Astrocyte (in vitro differentiated cells and primary cell): ENCODE measurements around the gene CALHM2. TPM values are rescaled to one million over a fixed set of nuclear protein-coding genes. Genes with fewer than 3 reads are reported as not detected.

ENCODE experiments used
- DNase-seq: peaks from one replicate; pipeline ENCODE4 v3.0.0-alpha.2; 2010; ENCODE audit warnings: low read depth
- FAIRE-seq: peaks from 2 replicates; lab custom pipeline; 2011; peaks lifted over from hg19 to GRCh38; lab: Jason Lieb, UNC
- H2AFZ ChIP-seq: 2 replicates; pipeline ENCODE4 v1.6.0; 2012; ENCODE audit warnings: low read depth, low read length, inconsistent platforms
- H3K27ac ChIP-seq: 2 replicates; pipeline ENCODE4 v1.5.1; 2011; ENCODE audit warnings: low read depth, low read length, inconsistent platforms
- H3K27me3 ChIP-seq: 2 replicates; pipeline ENCODE4 v1.6.0; 2011; ENCODE audit warnings: low read length, inconsistent platforms; ENCODE audit not compliant: insufficient read depth
- H3K36me3 ChIP-seq: 2 replicates; pipeline ENCODE4 v1.5.1; 2011; ENCODE audit warnings: low read length, inconsistent platforms; ENCODE audit not compliant: insufficient read depth
- H3K4me1 ChIP-seq: 2 replicates; pipeline ENCODE4 v1.5.1; 2011; ENCODE audit warnings: low read length, inconsistent platforms; ENCODE audit not compliant: insufficient read depth
- H3K4me2 ChIP-seq: 2 replicates; pipeline ENCODE4 v1.6.0; 2012; ENCODE audit warnings: low read length, inconsistent platforms
- H3K4me3 ChIP-seq: 2 replicates; pipeline ENCODE4 v1.5.1; 2011; ENCODE audit warnings: low read depth, mild to moderate bottlenecking, low read length, inconsistent platforms; ENCODE audit not compliant: insufficient read depth
- H3K79me2 ChIP-seq: 2 replicates; pipeline ENCODE4 v1.6.0; 2012; ENCODE audit warnings: mild to moderate bottlenecking, low read length, inconsistent platforms; ENCODE audit not compliant: insufficient read depth
- H3K9ac ChIP-seq: 2 replicates; pipeline ENCODE4 v1.6.0; 2012; ENCODE audit warnings: mild to moderate bottlenecking, low read length, inconsistent platforms
- H3K9me3 ChIP-seq: 2 replicates; pipeline ENCODE4 v1.5.1; 2012; ENCODE audit warnings: low read depth, mild to moderate bottlenecking, low read length, inconsistent platforms; ENCODE audit not compliant: insufficient read depth
- H4K20me1 ChIP-seq: 2 replicates; pipeline ENCODE4 v1.6.0; 2012; ENCODE audit warnings: low read length, inconsistent platforms; ENCODE audit not compliant: insufficient read depth
- H3K27ac Mint-ChIP-seq: one replicate; pipeline ENCODE4 v1.8.0; 2021; ENCODE audit warnings: mild to moderate bottlenecking, mixed read lengths; ENCODE audit not compliant: unreplicated experiment
- H3K27me3 Mint-ChIP-seq: one replicate; pipeline ENCODE4 v1.8.0; 2021; ENCODE audit warnings: low read depth, mixed read lengths; ENCODE audit not compliant: unreplicated experiment
- H3K36me3 Mint-ChIP-seq: one replicate; pipeline ENCODE4 v1.8.0; 2021; ENCODE audit warnings: low read depth, mixed read lengths; ENCODE audit not compliant: unreplicated experiment
- H3K4me1 Mint-ChIP-seq: one replicate; pipeline ENCODE4 v1.8.0; 2021; ENCODE audit warnings: low read depth, mixed read lengths; ENCODE audit not compliant: unreplicated experiment
- H3K4me3 Mint-ChIP-seq: one replicate; pipeline ENCODE4 v1.8.0; 2021; ENCODE audit warnings: mild to moderate bottlenecking, moderate library complexity, mixed read lengths; ENCODE audit not compliant: unreplicated experiment
- H3K9me3 Mint-ChIP-seq: one replicate; pipeline ENCODE4 v1.8.0; 2021; ENCODE audit warnings: mild to moderate bottlenecking, mixed read lengths; ENCODE audit not compliant: unreplicated experiment
- EZH2 ChIP-seq: IDR thresholded peaks from 2 replicates; pipeline ENCODE4 v1.6.1; 2012; ENCODE audit warnings: mild to moderate bottlenecking, low read length, inconsistent platforms; ENCODE audit not compliant: insufficient read depth
- total RNA-seq: library from RNA; stranded (reverse); gene quantifications from 2 replicates; pipeline ENCODE4 v1.2.1, GENCODE V29; 2021
- TF ChIP-seq, protein P1 (sequence below): IDR thresholded peaks from 2 replicates; pipeline ENCODE4 v1.5.1; 2011; ENCODE audit warnings: low read depth, mild to moderate bottlenecking, inconsistent platforms, low read length, moderate library complexity; ENCODE audit not compliant: insufficient read depth

Gene CALHM2
- total RNA-seq, 1 donor from 2014 or later, result 1.2 TPM

DNA sequence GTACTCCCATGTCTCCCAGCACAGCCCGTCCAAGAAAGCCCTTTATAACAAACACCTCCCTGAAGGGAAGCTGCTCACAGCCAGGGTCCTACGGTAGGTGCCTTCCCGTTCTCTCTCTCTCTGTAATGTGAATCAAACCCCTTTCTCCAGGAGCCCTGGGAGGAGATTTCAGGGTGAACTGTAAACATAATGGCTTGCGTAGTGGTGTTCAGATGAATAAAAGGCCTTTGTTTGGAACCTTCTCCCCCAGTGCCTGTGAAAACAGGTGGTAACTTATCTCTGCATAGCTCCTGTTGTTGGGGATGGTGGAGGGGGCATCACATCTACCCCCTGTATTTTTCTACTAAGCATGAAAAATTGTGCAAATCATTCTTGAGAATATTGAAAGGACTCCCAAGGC lies 12.4 kb downstream of the CALHM2 start:
- peaks cover 18% of the 10 kb centered on the region for H3K4me1 ChIP-seq
- no peak for DNase-seq
- H4K20me1 ChIP-seq, result peaks cover 54% of the 10 kb centered on the region
- no peak overlapping the region for H3K9ac ChIP-seq
- no peak overlapping the region for H3K27ac ChIP-seq
- no peaks in the 10 kb centered on the region for H3K27me3 ChIP-seq
- H3K4me3 ChIP-seq, result no peak overlapping the region
- peak overlapping the region; percentile 41 for H3K27ac Mint-ChIP-seq
- no peak for FAIRE-seq
- H3K4me2 ChIP-seq, result no peak overlapping the region
- H3K36me3 ChIP-seq, result peaks cover 63% of the 10 kb centered on the region
- no peaks in the 10 kb centered on the region for H3K27me3 Mint-ChIP-seq
- H3K4me3 Mint-ChIP-seq, result no peak overlapping the region
- H2AFZ ChIP-seq, result no peak overlapping the region
- peaks cover 50% of the 10 kb centered on the region for H3K36me3 Mint-ChIP-seq
- TF ChIP-seq, protein P1, sequence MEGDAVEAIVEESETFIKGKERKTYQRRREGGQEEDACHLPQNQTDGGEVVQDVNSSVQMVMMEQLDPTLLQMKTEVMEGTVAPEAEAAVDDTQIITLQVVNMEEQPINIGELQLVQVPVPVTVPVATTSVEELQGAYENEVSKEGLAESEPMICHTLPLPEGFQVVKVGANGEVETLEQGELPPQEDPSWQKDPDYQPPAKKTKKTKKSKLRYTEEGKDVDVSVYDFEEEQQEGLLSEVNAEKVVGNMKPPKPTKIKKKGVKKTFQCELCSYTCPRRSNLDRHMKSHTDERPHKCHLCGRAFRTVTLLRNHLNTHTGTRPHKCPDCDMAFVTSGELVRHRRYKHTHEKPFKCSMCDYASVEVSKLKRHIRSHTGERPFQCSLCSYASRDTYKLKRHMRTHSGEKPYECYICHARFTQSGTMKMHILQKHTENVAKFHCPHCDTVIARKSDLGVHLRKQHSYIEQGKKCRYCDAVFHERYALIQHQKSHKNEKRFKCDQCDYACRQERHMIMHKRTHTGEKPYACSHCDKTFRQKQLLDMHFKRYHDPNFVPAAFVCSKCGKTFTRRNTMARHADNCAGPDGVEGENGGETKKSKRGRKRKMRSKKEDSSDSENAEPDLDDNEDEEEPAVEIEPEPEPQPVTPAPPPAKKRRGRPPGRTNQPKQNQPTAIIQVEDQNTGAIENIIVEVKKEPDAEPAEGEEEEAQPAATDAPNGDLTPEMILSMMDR, result no peak
- TF ChIP-seq EZH2, result no peak
- no peaks in the 10 kb centered on the region for H3K9me3 ChIP-seq
- H3K4me1 Mint-ChIP-seq, result peaks cover 30% of the 10 kb centered on the region
- no peaks in the 10 kb centered on the region for H3K79me2 ChIP-seq
- no peaks in the 10 kb centered on the region for H3K9me3 Mint-ChIP-seq

DNA sequence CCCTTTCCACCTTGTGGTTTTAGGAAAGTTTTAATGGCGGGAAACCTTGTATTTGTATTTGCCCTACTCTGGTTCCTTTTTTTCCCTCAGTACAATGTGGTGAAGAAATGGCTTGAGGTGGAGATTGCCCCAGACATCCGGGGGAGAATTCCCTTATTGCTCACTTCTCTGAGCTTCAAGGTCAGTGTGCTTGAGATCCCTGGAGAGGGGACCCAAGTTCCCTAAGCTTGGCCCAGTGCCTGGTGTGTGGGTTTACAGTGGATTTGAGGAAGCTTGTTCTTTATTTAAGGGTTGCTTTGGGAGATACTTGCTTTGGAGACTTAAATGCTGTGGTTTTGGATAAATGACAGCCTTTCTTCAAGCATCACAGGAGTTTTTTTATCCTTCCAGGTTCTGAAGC lies 18.3 kb downstream of the CALHM2 start:
- Histone ChIP-seq H3K4me1 (no peaks in the 10 kb centered on the region), H3K9ac (no peak overlapping the region), H3K4me2 (no peak overlapping the region), H3K9me3 (no peaks in the 10 kb centered on the region), H3K36me3 (peaks cover 67% of the 10 kb centered on the region), H3K27ac (no peak overlapping the region), H2AFZ (no peak overlapping the region), H3K4me3 (no peak overlapping the region), H3K79me2 (peaks cover 3% of the 10 kb centered on the region), H3K27me3 (no peaks in the 10 kb centered on the region), H4K20me1 (peaks cover 65% of the 10 kb centered on the region)
- H3K27me3 Mint-ChIP-seq, result no peaks in the 10 kb centered on the region
- H3K36me3 Mint-ChIP-seq, result peaks cover 29% of the 10 kb centered on the region
- no peaks in the 10 kb centered on the region for H3K4me1 Mint-ChIP-seq
- TF ChIP-seq EZH2, result no peak
- TF ChIP-seq, protein P1, result no peak
- no peaks in the 10 kb centered on the region for H3K9me3 Mint-ChIP-seq
- DNase-seq, result no peak
- no peak for FAIRE-seq
- H3K4me3 Mint-ChIP-seq, result no peak overlapping the region
- H3K27ac Mint-ChIP-seq, result no peak overlapping the region

DNA sequence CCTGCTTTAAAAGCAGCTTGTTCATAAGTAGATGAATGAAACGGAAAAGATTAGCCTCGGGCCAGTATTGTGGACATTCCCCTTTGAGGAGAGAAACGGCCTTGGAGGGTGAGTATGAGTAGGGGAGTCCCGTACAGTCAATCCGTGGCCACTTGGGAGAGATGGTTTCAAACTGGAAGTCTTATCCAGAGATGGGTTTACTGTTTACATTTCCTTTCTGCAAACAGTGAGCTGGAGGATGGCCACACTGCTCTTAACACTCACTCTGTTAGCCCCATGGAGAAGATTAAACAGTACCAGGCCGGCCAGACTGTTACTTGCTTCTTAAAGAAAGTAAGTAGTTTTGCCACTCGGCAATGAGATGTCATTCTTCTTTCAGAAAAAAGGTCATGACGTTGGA lies 20.3 kb downstream of the CALHM2 start:
- DNase-seq (no peak), FAIRE-seq (no peak)
- H3K4me3 Mint-ChIP-seq, result no peak overlapping the region
- no peaks in the 10 kb centered on the region for H3K9me3 Mint-ChIP-seq
- Histone ChIP-seq H3K4me1 (no peaks in the 10 kb centered on the region), H4K20me1 (peaks cover 62% of the 10 kb centered on the region), H3K9ac (no peak overlapping the region), H3K4me3 (no peak overlapping the region), H3K27ac (no peak overlapping the region), H3K79me2 (peaks cover 3% of the 10 kb centered on the region), H3K36me3 (peaks cover 68% of the 10 kb centered on the region), H3K27me3 (no peaks in the 10 kb centered on the region), H3K4me2 (no peak overlapping the region), H2AFZ (no peak overlapping the region), H3K9me3 (no peaks in the 10 kb centered on the region)
- no peaks in the 10 kb centered on the region for H3K4me1 Mint-ChIP-seq
- no peak for TF ChIP-seq EZH2
- TF ChIP-seq, protein P1, result no peak
- H3K27ac Mint-ChIP-seq, result no peak overlapping the region
- H3K36me3 Mint-ChIP-seq, result peaks cover 24% of the 10 kb centered on the region
- H3K27me3 Mint-ChIP-seq, result no peaks in the 10 kb centered on the region
